OCI-M1 (cell line): ENCODE data around the gene ISG20L2.
"Not testable (repeated sequence)": the region's sequence is repeated elsewhere in the genome, so short reads cannot be mapped to it uniquely, and the experiment has no call there.

Experiments
- DNase-seq: peaks from one replicate; lab custom pipeline; 2025; lab: John Stamatoyannopoulos, UW

Gene ISG20L2, protein sequence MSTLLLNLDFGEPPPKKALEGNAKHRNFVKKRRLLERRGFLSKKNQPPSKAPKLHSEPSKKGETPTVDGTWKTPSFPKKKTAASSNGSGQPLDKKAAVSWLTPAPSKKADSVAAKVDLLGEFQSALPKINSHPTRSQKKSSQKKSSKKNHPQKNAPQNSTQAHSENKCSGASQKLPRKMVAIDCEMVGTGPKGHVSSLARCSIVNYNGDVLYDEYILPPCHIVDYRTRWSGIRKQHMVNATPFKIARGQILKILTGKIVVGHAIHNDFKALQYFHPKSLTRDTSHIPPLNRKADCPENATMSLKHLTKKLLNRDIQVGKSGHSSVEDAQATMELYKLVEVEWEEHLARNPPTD

DNA sequence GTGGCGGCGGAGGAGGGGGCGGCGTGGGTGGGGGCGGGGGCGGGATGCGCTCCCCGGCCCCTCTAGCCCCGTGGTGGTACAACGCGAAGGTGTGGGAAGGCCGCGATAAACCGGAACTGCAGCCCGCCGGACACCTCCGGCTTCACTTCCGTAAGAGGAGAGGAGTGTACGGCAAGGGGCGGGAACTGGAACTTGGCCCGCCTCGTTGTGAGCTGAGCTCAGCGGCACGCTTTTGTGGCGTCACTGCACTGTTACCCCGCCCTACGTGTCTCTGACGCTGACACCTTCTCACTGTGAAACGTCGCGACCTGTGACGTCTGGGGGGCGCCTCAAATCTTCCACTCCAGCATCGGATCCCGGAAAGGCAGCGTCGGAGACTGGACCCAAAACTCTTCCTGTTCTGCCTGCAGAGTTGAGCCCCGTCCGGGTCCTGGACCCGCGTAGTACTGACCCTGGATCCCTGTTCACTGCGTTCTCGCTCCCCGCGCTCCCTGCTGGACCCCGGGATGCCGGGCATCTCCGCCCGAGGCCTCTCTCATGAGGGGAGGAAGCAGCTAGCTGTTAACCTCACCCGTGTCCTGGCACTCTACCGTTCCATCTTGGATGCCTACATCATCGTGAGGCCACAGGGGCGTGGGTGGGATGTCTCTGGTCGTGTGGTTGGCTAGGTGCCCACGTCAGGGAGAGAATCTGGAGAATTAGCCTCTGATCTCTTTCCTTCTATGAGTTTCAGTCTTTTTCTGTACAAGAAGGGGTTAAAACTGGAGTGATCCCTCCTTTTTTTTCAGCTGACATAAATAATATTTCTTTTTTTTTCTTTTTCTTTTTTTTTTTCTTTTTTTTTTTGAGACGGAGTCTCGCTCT, at the start of gene ISG20L2:
Gene ISG20L2 (minus strand): TSS at position 168 of the 864 bp plus-strand sequence. CDS start 1,114 bp downstream, outside the sequence.
- DNase-seq = peak; percentile 99

DNA sequence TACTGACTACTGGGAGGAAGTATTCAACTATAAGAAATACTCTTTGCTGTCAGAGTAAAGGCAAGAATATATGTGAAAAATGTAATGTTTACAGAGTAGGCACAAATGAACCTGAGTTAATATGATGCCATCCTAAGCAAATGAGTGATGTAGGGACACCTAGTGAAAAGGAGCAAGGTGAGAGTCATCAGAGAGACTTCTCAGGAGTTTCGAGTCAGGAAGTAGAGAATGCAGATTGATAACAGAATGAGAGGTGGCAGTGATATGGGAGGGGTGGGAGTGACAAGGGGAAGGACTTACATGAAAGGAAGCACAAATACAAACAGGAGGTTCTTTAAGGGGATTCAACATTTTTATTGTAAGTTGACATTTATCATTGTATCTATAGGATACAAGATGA, 49.0 kb upstream of the ISG20L2 start:
- no peak for DNase-seq

DNA sequence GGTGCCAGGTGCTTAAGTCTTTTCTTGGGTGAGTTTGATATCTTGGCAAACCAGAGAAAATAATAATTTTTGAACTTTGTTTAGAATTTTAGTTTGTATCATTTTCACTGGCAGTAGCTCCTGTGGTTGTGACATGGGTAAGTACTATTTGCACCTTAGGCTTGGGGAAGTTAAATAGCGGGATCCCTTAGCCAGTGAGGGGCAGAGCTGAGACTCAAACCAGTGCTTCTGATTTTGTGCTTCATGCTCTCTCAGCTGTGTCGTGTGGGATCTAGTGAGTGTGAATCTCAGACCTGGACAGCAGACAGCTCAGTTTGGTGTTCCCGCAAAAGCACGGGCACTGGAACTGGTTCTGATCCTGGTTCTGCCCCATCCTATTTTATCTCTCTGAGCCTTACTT, 48.4 kb upstream of the ISG20L2 start:
- peak; percentile 40 for DNase-seq

DNA sequence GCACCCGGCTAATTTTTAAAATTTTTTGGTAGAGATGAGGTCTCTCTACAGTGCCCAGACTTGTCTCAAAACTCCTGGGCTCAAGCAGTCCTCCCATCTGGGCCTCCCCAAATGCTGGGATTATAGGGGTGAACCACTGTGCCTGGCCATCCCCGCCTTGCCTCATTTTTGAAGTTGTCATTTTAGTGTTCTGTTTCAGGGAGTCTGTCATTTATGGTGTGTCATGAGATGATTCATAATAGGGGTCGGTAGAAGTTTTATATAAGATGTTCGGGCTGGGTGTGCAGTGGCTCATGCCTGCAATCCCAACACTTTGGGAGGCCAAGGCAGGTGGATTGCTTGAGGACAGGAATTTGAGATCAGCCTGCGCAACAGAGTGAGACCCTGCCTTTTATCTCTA, 47.2 kb upstream of the ISG20L2 start:
- DNase-seq = no peak

DNA sequence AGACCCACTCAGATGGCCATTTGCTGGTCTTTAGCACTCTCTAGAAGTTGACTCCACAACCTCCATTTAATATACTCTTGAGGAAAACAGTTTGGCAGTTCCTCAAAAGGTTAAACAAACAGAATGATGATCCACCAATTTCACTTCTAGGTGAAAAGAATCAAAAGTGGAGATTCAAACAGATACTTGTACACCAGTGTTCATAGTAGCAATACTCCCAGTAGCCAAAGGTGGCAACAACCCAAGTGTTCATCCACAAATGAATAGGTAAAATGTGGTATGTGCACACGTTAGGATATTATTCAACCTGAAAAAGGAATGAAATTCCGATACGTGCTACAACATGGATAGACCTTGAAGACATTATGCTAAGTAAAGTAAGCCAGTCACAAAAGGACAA, 45.0 kb upstream of the ISG20L2 start:
- DNase-seq = no peak

DNA sequence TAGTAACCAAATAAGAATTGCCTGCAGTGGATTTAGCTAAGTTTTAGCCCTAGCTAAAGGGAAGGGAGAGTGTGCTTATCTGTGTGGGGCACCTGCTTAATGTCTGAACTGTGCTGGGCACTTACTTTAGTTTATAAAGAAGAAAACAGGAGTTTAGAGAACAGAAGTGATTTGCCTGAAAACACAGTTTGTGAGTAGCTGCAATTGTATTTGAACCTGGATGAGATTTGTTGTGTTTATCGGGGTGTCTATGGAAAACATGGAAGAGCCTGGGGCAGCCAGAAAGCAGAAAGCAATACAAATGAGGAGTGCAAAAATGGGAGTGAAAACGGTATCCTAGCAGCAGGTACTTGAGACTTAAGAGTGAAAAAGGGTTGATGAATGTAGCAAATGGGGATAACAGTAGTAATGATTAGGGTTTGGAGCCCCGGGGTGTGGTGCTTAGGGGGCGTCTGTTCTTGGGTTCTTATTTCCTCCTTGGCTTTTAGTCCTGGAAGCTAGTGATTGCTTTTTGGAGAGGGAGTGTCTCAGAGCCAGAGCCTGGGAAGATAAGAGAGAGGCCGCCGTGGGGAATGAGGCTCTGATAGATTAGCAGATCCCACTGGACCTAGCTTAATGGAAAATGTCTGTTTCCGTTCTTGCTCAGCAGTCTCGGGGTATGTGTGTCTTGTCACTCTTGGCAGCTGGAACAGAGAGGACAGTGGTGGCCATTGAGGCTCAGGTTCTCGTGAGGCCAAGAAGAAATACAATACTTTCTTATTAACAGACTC, 44.3 kb upstream of the ISG20L2 start:
- DNase-seq = peak; percentile 62

DNA sequence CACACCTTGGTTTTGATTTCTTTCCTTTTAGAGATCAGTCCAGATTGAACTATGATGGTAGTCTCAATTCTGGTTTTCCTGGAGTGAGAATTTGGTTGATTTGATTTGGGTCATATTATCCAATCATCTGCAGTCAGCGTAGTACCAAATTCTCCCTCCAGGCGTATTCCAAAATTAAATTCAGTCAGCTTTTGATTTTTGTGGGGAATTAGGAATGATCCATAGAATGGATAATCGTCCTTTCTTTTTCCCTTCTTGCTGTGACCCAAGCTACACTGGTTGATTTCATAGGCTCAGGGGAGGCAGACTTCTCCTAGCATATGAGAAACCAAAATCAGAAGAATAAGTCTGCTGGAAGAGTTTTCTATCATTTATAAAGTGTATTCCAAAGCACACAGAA, 43.7 kb upstream of the ISG20L2 start:
- no peak for DNase-seq

DNA sequence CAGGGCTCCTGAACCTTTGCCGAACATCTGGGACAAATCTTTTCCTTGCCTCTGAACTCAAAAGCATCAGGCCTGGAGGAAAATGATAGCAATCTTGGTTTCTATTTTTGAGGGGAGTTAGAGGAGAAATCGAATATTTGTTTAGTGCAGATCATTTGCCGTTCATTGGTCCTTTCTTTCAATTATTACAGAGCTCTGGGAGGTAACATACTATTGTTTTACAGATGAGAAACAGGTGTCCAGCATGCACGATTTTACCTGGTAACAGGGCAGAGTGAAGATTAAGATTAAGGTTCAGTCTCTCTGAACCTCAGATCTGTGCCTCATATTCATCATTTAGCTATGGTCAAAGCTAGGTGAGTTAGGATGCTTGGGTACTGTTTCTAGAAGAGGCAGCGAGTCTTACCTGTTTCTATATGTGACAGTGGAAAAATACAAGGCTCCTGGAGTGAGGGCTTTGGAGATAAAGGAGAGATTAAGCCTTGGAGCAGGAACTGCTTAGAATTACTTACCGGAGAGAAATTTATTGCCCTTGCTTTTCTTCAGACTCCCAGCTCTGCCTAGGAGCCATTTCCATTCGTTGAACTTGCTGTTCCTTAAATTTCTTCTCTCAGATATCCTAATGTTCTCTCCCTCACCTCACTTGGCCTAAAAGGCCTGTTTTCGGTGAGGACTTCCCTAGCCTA, 40.2 kb upstream of the ISG20L2 start:
- no peak for DNase-seq

DNA sequence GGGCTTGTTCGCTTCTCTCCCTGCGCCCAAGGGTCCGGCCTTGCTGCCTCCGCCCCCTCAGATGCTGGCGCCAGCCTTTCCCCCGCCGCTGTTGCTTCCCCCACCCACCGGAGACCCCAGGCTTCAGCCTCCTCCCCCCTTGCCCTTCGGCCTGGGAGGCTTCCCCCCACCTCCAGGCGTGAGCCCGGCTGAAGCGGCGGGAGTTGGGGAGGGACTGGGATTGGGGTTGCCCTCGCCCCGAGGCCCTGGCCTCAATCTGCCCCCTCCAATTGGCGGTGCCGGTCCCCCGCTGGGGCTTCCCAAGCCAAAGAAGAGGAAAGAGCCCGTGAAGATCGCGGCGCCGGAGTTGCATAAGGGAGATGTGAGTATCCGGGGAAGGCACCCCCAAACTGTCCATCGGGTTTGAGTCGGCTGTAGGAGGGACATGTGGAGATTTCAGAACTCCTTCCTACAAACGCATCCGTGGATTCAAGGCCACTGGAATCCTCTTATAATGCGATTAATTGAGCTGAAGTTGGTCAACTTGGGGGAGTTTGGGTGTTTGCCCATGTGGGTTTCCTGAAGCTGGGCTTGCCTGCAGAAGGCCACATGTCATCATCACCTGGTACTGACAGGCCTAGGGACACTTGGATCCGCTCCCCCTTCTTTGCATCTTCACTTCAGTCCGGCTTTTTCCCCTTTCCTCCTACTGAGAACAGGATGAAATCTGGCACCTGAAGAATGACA, 39.5 kb upstream of the ISG20L2 start:
- DNase-seq = peak; percentile 52

DNA sequence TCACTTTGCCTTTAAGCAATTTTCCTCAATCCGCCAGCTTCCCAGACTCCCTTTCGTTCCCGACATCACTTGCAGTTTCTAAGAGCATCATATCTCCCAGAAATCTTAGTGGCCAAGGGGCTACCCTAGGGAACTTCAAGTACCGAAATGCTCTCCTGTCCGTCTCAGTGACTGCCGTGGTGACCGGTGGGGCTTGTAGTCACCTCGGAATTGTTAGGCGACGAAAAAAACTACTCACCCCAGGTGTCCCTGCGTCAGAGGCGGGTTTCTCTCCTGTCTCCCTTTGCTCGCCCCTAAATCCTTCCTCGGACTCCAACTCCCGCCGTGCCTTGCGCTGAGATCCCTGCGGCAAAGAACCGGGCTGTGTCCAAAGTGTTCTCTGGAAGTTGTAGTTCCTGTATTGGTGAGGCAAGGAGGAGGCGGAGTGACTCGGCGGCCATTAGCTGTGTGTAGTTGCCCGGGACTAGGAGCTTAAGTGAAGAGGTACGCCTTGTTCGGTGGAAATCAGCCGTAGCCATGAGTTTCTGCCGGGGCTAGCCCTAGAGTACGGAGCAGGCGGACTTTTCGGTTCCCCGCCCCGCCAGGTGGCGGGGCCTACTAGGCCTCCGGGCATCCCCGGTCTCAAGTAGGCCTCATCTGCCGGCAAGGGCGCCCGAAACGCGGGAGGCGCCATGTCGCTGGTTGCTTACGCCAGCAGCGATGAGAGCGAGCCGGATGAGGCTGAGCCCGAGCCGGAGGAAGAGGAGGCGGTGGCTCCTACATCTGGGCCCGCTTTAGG, 38.7 kb upstream of the ISG20L2 start, which contains the start of gene PRCC:
Gene PRCC (plus strand): TSS at position 435 of the 778 bp plus-strand sequence. CDS start 237 bp downstream, at position 672.
- peak; percentile 100 for DNase-seq

DNA sequence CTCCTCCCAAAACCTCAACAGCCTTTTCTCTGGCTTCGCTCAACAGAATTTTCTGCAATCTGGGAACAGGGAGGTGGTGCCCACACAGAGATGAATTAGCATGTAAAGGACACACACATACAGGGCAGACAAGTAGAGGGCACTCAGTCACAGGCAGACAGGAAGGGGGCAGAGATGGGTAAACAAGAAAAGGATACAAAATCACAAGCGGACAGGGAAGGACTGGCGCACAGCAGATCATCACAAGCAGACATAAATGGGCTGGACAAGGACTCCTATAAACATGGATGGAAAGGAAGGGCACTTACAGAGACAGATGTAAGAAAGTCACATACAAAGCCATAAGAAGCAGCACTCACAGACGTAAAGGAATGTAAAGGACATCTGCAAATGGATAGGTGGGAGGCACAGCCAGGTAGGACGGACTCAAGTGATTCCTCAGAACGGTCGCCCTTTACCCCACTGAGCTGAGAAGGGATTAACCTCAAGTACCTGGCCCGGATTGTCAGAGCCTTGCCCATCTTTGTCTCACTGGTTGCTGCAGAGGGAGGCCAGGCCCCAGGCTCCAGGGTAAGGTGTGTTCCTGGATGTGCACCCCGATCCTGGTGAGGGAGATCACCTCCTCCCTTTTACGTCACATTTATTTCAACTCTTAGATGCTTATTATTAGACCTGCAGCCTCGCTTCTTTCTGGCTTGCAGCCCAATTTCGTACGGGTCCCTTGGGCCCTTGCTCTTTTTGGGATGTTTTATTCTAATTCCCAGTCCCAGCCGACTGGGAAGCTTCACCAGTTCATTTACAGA, 37.9 kb upstream of the ISG20L2 start:
- peak; percentile 63 for DNase-seq

DNA sequence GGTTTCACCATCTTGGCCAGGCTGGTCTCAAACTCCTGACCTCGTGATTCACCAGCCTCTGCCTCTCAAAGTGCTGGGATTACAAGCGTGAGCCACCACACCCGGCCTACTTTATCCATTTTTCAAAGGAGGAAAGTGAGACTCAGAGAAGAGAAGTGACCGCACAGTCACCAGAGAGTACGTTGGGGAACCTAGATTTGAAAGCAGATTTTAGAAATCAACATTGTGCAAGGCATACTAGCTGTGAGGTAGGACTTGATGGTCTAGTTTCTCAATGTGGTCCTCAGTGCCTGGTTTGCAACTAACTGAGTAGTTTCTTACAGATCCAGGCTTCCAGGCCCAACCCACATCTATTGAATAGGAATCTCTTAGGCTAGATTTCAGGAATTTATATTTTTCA, 37.1 kb upstream of the ISG20L2 start:
- DNase-seq = no peak

DNA sequence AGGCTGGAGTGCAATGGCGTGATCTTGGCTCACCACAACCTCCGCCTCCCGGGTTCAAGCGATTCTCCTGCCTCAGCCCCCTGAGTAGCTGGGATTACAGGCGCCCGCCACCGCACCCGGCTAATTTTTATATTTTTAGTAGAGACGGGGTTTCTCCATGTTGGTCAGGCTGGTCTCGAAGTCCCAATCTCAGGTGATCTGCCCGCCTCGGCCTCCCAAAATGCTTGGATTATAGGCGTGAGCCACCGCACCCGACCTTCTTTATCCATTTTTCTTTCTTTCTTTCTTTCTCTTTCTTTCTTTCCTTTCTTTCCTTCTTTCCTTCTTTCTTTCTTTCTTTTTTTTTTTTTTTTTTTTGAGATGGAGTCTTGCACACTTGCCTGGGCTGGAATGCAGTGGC, 36.6 kb upstream of the ISG20L2 start:
- not testable (repeated sequence) for DNase-seq

DNA sequence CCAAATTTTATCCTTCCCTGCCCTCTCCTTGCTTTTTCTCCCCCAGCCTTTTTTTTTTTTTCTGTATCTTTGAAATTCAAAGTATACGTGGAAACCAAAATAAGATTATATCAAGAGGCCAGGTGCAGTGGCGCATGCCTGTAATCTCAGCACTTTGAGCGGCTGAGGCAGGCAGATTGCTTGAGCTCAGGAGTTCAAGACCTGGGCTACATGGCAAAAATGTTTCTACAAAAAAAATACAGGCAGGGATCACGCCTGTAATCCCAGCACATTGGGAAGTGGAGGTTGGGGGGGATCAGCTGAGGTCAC, 32.2 kb upstream of the ISG20L2 start:
- no peak for DNase-seq

DNA sequence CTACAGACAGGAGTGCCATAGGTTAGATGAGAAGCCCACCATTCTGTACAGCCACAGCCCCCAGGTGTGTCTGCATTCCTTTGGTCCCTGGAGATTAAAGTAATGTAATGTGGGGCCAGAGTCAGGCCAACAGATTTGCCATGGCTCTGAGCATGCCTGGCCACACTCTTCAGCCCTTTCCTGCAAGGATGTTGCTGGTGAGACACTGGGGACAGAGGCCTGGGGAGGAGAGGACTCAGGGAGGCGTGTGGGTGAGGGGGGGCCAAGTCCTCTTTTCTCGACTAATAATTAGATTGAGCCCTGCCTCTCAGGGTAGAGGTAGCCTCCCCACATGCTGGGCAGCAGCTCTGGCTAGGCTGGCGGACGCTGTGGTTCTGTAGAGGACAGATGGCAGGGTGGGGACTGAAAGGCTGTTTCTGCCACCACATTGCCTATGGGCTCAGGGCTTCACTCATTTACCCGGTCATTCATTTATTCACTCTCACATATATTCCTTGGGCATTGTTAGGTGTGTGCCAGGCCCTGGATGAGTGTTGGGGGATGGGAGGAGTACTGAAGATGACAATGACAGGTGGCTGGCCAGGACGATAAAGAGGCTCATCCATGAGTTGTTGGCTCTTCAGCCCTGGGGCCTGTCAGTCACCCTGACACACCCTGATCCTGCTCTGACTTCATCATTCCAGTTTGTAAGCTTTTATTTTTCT, 31.7 kb upstream of the ISG20L2 start:
- no peak for DNase-seq

DNA sequence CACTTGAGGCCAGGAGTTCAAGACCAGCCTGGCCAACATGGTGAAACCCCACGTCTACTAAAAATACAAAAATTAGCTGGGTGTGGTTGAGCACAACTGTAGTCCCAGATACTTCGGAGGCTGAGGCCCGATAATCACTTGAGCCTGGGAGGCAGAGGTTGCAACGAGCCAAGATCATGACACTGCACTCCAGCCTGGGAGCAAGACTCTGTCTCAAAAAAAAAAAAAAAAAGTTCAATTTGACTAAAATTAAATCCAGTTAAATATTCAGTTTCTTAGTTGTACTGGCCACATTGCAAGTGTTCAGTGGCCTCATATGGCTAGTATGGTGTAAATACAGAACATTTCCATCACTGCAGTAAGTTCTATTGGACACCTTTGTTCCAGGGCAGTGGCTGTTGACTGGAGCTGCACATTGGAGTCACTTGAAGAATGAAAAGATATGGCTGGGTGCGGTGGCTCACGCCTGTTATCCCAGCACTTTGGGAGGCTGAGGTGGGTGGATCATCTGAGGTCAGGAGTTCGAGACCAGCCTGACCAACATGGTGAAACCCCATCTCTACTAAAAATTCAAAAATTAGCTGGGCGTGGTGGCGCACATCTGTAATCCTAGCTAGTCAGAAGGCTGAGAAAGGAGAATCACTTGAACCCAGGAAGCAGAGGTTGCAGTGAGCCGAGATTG, 29.1 kb upstream of the ISG20L2 start:
- DNase-seq = not testable (repeated sequence)

DNA sequence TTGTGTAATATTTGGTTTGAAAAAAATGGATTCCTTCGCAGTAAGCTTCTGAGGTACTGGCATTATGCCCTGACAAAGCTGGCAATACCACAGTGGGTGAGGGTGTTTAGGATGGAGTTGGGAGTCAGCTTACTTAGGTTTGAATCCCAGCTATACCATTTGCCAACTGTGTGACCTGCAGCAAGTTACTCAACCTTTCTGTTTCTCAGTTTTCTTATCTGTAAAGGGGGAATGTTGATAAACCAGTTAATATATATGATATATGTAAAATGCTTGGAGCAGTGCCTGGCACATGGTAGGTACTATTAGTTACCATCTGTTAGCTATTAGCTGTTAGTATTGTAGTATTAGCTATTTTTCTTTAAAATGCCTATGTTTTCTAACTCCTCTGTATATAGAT, 27.8 kb upstream of the ISG20L2 start:
- no peak for DNase-seq

DNA sequence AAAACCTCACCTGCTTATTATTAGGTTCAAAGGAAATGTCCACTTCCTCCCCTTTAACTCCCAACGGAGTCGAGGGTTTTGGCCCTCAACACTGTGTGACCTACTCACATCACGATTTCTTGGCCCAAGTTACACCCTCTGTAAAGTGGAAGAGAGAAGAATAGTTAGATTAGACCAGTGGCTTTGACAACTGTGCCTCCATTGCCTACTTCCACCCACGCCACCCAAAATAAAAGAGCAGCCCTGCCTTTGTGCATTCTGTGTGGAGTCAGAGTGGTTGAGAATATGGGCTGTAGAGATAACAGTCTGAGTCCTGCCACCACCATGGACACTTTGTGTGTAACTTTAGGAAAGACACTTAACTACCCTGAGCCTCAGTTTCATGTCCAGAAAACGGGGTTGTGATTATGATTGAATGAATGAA, 27.0 kb upstream of the ISG20L2 start:
- peak; percentile 35 for DNase-seq
